MM.1S (cell line): ENCODE data around the gene SEPTIN10.

Source experiments
- DNase-seq: peaks from one replicate; pipeline ENCODE4 v3.0.0-alpha.2; 2015
- H2AFZ ChIP-seq: fragments of 300-600 bp; sonication (generic); 2 replicates; pipeline ENCODE4 v1.6.0; 2016; ENCODE audit warnings: antibody characterized with exemption, low read length
- H3F3A ChIP-seq: fragments of 300-600 bp; sonication (generic); 2 replicates; pipeline ENCODE4 v1.6.1; 2016; ENCODE audit warnings: mild to moderate bottlenecking, antibody characterized with exemption, low read length, moderate library complexity, mixed read lengths; ENCODE audit not compliant: insufficient read depth
- H3K27ac ChIP-seq: fragments of 300-600 bp; sonication (generic); 2 replicates; pipeline ENCODE4 v1.5.1; 2016; ENCODE audit warnings: mild to moderate bottlenecking, low read length
- H3K27me3 ChIP-seq: fragments of 300-600 bp; sonication (generic); replicated peaks from 2 replicates; pipeline ENCODE4 v1.6.0; 2016; ENCODE audit warnings: low read length; ENCODE audit not compliant: insufficient read depth
- H3K36me3 ChIP-seq: fragments of 300-600 bp; sonication (generic); replicated peaks from 2 replicates; pipeline ENCODE4 v1.6.1; 2016; ENCODE audit warnings: mild to moderate bottlenecking, low read length, mixed read lengths; ENCODE audit not compliant: insufficient read depth
- H3K4me1 ChIP-seq: fragments of 300-600 bp; sonication (generic); 2 replicates; pipeline ENCODE4 v1.6.1; 2016; ENCODE audit warnings: low read length, mixed read lengths
- H3K4me2 ChIP-seq: fragments of 300-600 bp; sonication (generic); 2 replicates; pipeline ENCODE4 v1.6.0; 2016; ENCODE audit warnings: low read depth, low read length
- H3K4me3 ChIP-seq: fragments of 300-600 bp; sonication (generic); 2 replicates; pipeline ENCODE4 v1.5.1; 2016; ENCODE audit warnings: low read length, mixed read lengths
- H3K79me2 ChIP-seq: fragments of 300-600 bp; sonication (generic); 2 replicates; pipeline ENCODE4 v1.6.1; 2016; ENCODE audit warnings: mixed run types, low read length, mixed read lengths
- H3K9ac ChIP-seq: fragments of 300-600 bp; sonication (generic); 2 replicates; pipeline ENCODE4 v1.6.1; 2016; ENCODE audit warnings: low read length, mixed read lengths
- H3K9me2 ChIP-seq: fragments of 300-600 bp; sonication (generic); replicated peaks from 2 replicates; pipeline ENCODE4 v1.6.1; 2016; ENCODE audit warnings: mild to moderate bottlenecking, low read length, mixed read lengths; ENCODE audit not compliant: insufficient read depth
- H3K9me3 ChIP-seq: fragments of 300-600 bp; sonication (generic); replicated peaks from 2 replicates; pipeline ENCODE4 v1.6.1; 2016; ENCODE audit warnings: mild to moderate bottlenecking, low read length, mixed read lengths; ENCODE audit not compliant: insufficient read depth
- H4K20me1 ChIP-seq: fragments of 300-600 bp; sonication (generic); 2 replicates; pipeline ENCODE4 v1.6.1; 2016; ENCODE audit warnings: mild to moderate bottlenecking, low read length, moderate library complexity, mixed read lengths; ENCODE audit not compliant: insufficient read depth
- EZH2 ChIP-seq: fragments of 300-600 bp; sonication (generic); optimal IDR thresholded peaks from 2 replicates; pipeline ENCODE3; 2017; ENCODE audit warnings: low read depth, mild to moderate bottlenecking, antibody characterized with exemption, low read length, mixed read lengths
- EZH2phosphoT487 ChIP-seq: fragments of 300-600 bp; sonication (generic); IDR thresholded peaks from 2 replicates; pipeline ENCODE4 v1.6.1; 2018; ENCODE audit warnings: antibody characterized with exemption, low read length
- TF ChIP-seq, protein P1 (sequence below): fragments of 300-600 bp; sonication (generic); IDR thresholded peaks from 2 replicates; pipeline ENCODE4 v1.5.1; 2016; ENCODE audit warnings: antibody characterized with exemption, low read length, mixed read lengths

Gene SEPTIN10

DNA sequence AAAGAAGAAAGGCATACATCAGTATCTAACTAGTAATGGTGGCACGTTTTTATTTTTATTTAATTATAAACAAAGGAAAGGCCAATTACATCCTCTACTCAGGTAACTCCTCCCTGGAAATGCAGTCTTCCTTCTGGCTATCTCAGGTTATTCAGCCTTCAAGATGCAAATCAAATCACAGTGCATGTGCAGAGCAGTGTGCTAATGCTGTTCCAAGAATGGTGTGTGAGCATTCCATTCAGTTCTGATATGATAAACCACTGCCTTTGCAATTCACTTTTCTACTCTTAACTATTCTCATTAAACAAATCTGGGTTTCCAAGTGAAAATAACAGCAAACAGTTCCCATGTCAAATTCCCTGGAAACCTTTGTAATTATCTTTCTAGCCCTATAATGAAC lies 38.4 kb downstream of the SEPTIN10 start:
- Histone ChIP-seq H3K79me2 (no peaks in the 10 kb centered on the region), H2AFZ (no peak overlapping the region)
- no peak for TF ChIP-seq EZH2phosphoT487
- no peak for TF ChIP-seq EZH2
- TF ChIP-seq, protein P1, sequence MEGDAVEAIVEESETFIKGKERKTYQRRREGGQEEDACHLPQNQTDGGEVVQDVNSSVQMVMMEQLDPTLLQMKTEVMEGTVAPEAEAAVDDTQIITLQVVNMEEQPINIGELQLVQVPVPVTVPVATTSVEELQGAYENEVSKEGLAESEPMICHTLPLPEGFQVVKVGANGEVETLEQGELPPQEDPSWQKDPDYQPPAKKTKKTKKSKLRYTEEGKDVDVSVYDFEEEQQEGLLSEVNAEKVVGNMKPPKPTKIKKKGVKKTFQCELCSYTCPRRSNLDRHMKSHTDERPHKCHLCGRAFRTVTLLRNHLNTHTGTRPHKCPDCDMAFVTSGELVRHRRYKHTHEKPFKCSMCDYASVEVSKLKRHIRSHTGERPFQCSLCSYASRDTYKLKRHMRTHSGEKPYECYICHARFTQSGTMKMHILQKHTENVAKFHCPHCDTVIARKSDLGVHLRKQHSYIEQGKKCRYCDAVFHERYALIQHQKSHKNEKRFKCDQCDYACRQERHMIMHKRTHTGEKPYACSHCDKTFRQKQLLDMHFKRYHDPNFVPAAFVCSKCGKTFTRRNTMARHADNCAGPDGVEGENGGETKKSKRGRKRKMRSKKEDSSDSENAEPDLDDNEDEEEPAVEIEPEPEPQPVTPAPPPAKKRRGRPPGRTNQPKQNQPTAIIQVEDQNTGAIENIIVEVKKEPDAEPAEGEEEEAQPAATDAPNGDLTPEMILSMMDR, result no peak

DNA sequence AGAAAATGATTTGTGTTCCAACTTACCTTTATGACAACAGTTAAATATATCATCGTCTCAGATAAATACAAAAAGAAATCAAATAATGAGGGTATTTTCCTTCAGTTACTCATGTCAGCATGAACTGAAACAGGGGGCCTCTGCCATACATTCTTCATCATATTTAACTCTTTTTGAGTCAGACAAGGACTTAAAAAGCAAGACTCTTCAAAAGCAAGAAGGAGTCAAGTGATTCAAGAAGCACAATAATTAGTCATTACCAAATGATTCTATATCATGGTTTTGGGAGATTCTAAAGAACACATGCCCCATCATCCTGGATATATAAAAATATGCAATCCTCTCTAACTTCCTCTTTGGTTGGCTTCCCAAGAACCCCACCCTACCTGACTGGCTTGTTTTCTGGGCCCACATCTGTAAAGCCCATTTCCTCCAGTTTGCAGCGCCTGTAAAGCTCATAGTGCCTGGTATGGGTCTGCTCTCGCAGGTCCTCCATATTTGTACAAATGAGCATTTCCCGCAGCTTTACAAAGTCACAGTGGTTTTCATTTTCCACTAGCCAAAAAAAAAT lies 49.7 kb downstream of the SEPTIN10 start:
- TF ChIP-seq EZH2 (no peak), EZH2phosphoT487 (no peak)
- TF ChIP-seq, protein P1, result no peak
- Histone ChIP-seq H3K27me3 (no peaks in the 10 kb centered on the region), H2AFZ (no peak overlapping the region), H3K4me3 (no peak overlapping the region), H3K79me2 (no peaks in the 10 kb centered on the region), H3K9me3 (no peaks in the 10 kb centered on the region), H3K9me2 (no peaks in the 10 kb centered on the region), H4K20me1 (no peaks in the 10 kb centered on the region), H3F3A (no peaks in the 10 kb centered on the region), H3K4me1 (no peaks in the 10 kb centered on the region), H3K36me3 (0 out of 2 replicates have a peak, but pooled peaks cover 5% of the 10 kb centered on the region), H3K4me2 (no peak overlapping the region), H3K9ac (no peak overlapping the region), H3K27ac (no peak overlapping the region)
- no peak for DNase-seq

More for the DNA sequence above, 38.4 kb downstream of the SEPTIN10 start:
- no peak for DNase-seq
- no peak overlapping the region for H3K27ac ChIP-seq
- H3F3A ChIP-seq, result no peaks in the 10 kb centered on the region
- H4K20me1 ChIP-seq, result no peaks in the 10 kb centered on the region
- no peaks in the 10 kb centered on the region for H3K9me3 ChIP-seq
- no peaks in the 10 kb centered on the region for H3K4me1 ChIP-seq
- H3K36me3 ChIP-seq, result no peaks in the 10 kb centered on the region
- H3K27me3 ChIP-seq, result no peaks in the 10 kb centered on the region
- no peaks in the 10 kb centered on the region for H3K9me2 ChIP-seq
- H3K9ac ChIP-seq, result no peak overlapping the region
- no peak overlapping the region for H3K4me3 ChIP-seq
- H3K4me2 ChIP-seq, result no peak overlapping the region

DNA sequence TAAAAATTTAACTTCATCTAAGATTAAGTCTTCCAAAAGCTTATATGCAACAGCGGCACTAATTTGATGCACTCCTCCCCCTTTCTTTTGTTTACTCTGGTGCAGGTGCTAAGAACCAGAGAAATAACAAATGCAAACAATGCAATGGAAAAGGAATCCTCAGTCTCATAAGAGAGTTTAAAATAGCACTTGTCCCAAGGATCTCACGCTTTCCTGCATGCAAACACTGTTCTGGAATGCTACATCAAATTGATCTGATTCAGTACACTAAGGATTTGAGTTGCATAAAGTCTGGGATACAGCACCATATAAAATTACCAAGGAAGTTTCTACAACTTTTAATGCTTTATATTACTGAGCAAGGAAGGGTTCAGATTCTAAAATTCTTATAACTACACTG lies 50.5 kb downstream of the SEPTIN10 start:
- H3K4me1 ChIP-seq, result no peaks in the 10 kb centered on the region
- H3K4me2 ChIP-seq, result no peak overlapping the region
- no peak overlapping the region for H3K27ac ChIP-seq
- no peaks in the 10 kb centered on the region for H3K9me2 ChIP-seq
- 0 out of 2 replicates have a peak, but pooled peaks cover 5% of the 10 kb centered on the region for H3K36me3 ChIP-seq
- no peaks in the 10 kb centered on the region for H3F3A ChIP-seq
- no peaks in the 10 kb centered on the region for H3K9me3 ChIP-seq
- H2AFZ ChIP-seq, result no peak overlapping the region
- H4K20me1 ChIP-seq, result no peaks in the 10 kb centered on the region
- H3K79me2 ChIP-seq, result no peaks in the 10 kb centered on the region
- no peak for DNase-seq
- H3K4me3 ChIP-seq, result no peak overlapping the region
- no peak overlapping the region for H3K9ac ChIP-seq
- no peaks in the 10 kb centered on the region for H3K27me3 ChIP-seq
- TF ChIP-seq EZH2 (no peak), EZH2phosphoT487 (no peak)
- TF ChIP-seq, protein P1, result no peak
